Parathyroid adenoma (tissue), 2 donors: ENCODE results near the gene ELMOD3.

Experiments
- H2AFZ ChIP-seq: fragments of 300-600 bp; sonication (generic); one replicate; pipeline ENCODE4 v1.7.0; 2017; ENCODE audit warnings: antibody characterized with exemption, mild to moderate bottlenecking
- H3K27ac ChIP-seq: fragments of 300-600 bp; sonication (generic); one replicate; pipeline ENCODE4 v1.7.0; 2017
- H3K27me3 ChIP-seq: fragments of 300-600 bp; sonication (generic); one replicate; pipeline ENCODE4 v1.7.0; 2017; ENCODE audit warnings: low read length; ENCODE audit not compliant: control insufficient read depth, insufficient read depth
- H3K36me3 ChIP-seq: fragments of 300-600 bp; sonication (generic); one replicate; pipeline ENCODE4 v1.7.0; 2017; ENCODE audit warnings: low read length; ENCODE audit not compliant: control insufficient read depth, insufficient read depth
- H3K4me1 ChIP-seq: fragments of 300-600 bp; sonication (generic); one replicate; pipeline ENCODE4 v1.7.0; 2017; ENCODE audit warnings: control low read depth
- H3K4me2 ChIP-seq: fragments of 300-600 bp; sonication (generic); one replicate; pipeline ENCODE4 v1.7.0; 2017; ENCODE audit warnings: low read length
- H3K4me3 ChIP-seq: fragments of 300-600 bp; sonication (generic); one replicate; pipeline ENCODE4 v1.7.0; 2017; ENCODE audit warnings: low read depth, low read length
- H3K79me2 ChIP-seq: fragments of 300-600 bp; sonication (generic); one replicate; pipeline ENCODE4 v1.7.0; 2017; ENCODE audit warnings: control low read depth
- H3K9ac ChIP-seq: fragments of 300-600 bp; sonication (generic); one replicate; pipeline ENCODE4 v1.7.0; 2017; ENCODE audit warnings: mild to moderate bottlenecking
- H3K9me3 ChIP-seq: fragments of 300-600 bp; sonication (generic); one replicate; pipeline ENCODE4 v1.7.0; 2017; ENCODE audit warnings: low read length; ENCODE audit not compliant: control insufficient read depth
- CTCF ChIP-seq: fragments of 300-600 bp; sonication (generic); IDR thresholded peaks from one replicate; pipeline ENCODE4 v1.7.0; 2017; ENCODE audit warnings: antibody characterized with exemption, mild to moderate bottlenecking
- donor health status: primary hyperparathyroidism.

Gene ELMOD3

GRCh38 chr2:85347599-85347998, 7.0 kb upstream of the ELMOD3 start:
- Histone ChIP-seq H3K27ac (no peak overlapping the region), H3K9ac (no peak overlapping the region), H3K4me1 (no peaks in the 10 kb centered on the region), H3K9me3 (no peaks in the 10 kb centered on the region), H3K36me3 (no peaks in the 10 kb centered on the region), H3K4me2 (no peak overlapping the region), H3K79me2 (no peaks in the 10 kb centered on the region), H3K4me3 (no peak overlapping the region), H3K27me3 (no peaks in the 10 kb centered on the region), H2AFZ (no peak overlapping the region)
- no peak for TF ChIP-seq CTCF

- H3K9ac ChIP-seq: peak overlapping the region; percentile 30
- H3K79me2 ChIP-seq: peaks cover 16% of the 10 kb centered on the region
- H3K36me3 ChIP-seq: no peaks in the 10 kb centered on the region
- peak overlapping the region; percentile 99 for H3K4me3 ChIP-seq
- H2AFZ ChIP-seq: peak overlapping the region; percentile 94
- H3K27me3 ChIP-seq: no peaks in the 10 kb centered on the region
- H3K4me1 ChIP-seq: no peaks in the 10 kb centered on the region
- H3K9me3 ChIP-seq: no peaks in the 10 kb centered on the region
- peak overlapping the region; percentile 67 for H3K27ac ChIP-seq
- no peak for TF ChIP-seq CTCF
- H3K4me2 ChIP-seq: peak overlapping the region; percentile 97
Observed at GRCh38 chr2:85353876-85354285, 688 bp upstream of the ELMOD3 start.

- no peaks in the 10 kb centered on the region for H3K4me1 ChIP-seq
- peak overlapping the region; percentile 67 for H3K27ac ChIP-seq
- no peaks in the 10 kb centered on the region for H3K9me3 ChIP-seq
- TF ChIP-seq CTCF: no peak
- H3K4me2 ChIP-seq: peak overlapping the region; percentile 97
- no peaks in the 10 kb centered on the region for H3K36me3 ChIP-seq
- H3K27me3 ChIP-seq: no peaks in the 10 kb centered on the region
- H2AFZ ChIP-seq: peak overlapping the region; percentile 94
- H3K4me3 ChIP-seq: peak overlapping the region; percentile 99
- H3K9ac ChIP-seq: peak overlapping the region; percentile 30
- H3K79me2 ChIP-seq: peaks cover 16% of the 10 kb centered on the region
Observed at GRCh38 chr2:85355073-85355410, 473 bp downstream of the ELMOD3 start.

GRCh38 chr2:85355521-85355920, 952 bp downstream of the ELMOD3 start:
- no peaks in the 10 kb centered on the region for H3K36me3 ChIP-seq
- H3K79me2 ChIP-seq: peaks cover 16% of the 10 kb centered on the region
- H3K4me3 ChIP-seq: peak overlapping the region; percentile 99
- H2AFZ ChIP-seq: peak overlapping the region; percentile 94
- no peaks in the 10 kb centered on the region for H3K9me3 ChIP-seq
- H3K27ac ChIP-seq: no peak overlapping the region
- H3K27me3 ChIP-seq: no peaks in the 10 kb centered on the region
- H3K9ac ChIP-seq: peak overlapping the region; percentile 30
- H3K4me2 ChIP-seq: peak overlapping the region; percentile 97
- no peaks in the 10 kb centered on the region for H3K4me1 ChIP-seq
- no peak for TF ChIP-seq CTCF

GRCh38 chr2:85356186-85356585, 1.6 kb downstream of the ELMOD3 start:
- Histone ChIP-seq H3K4me3 (no peak overlapping the region), H3K27ac (no peak overlapping the region), H3K36me3 (no peaks in the 10 kb centered on the region), H2AFZ (no peak overlapping the region), H3K4me2 (peak overlapping the region; percentile 97), H3K9me3 (no peaks in the 10 kb centered on the region), H3K4me1 (no peaks in the 10 kb centered on the region), H3K27me3 (no peaks in the 10 kb centered on the region), H3K79me2 (peaks cover 16% of the 10 kb centered on the region), H3K9ac (no peak overlapping the region)
- TF ChIP-seq CTCF: no peak
